Measurements from ENCODE around the gene REXO2.

GRCh38 chr11:114440121-114440860, 1.0 kb downstream of the REXO2 start:
- TF ChIP-seq CTCF (IDR thresholded peaks at IDR 0.05), result no peak
- no peak for TF ChIP-seq POLR2A (IDR thresholded peaks at IDR 0.05)
